Left lung (tissue), 10 donors: ENCODE measurements around the gene MMD. TPM values are rescaled to one million over a fixed set of nuclear protein-coding genes. Genes with fewer than 3 reads are reported as not detected.

Source experiments
- ATAC-seq: fragments of 200-7000 bp; cut with Tn5 transposase; one replicate; pipeline ENCODE4 v1.9.1; 2020; ENCODE audit warnings: moderate library complexity
- DNase-seq, 4 donors: peaks; one replicate each; pipeline ENCODE4 v3.0.0-alpha.2; 2013 to 2020
- H3K27ac ChIP-seq, 2 donors: fragments of 200-600 bp; sonication (generic) in 1 of 2; one replicate each; pipeline versions ENCODE4 v1.5.0 to v1.8.0; 2020 to 2021
- H3K27me3 ChIP-seq, 2 donors: fragments of 200-600 bp; sonication (generic) in 1 of 2; one replicate each; pipeline versions ENCODE4 v1.5.0 to v1.8.0; 2020 to 2021
- H3K36me3 ChIP-seq, 2 donors: fragments of 200-600 bp; sonication (generic) in 1 of 2; one replicate each; pipeline versions ENCODE4 v1.5.0 to v1.8.0; 2020 to 2021
- H3K4me1 ChIP-seq, 2 donors: fragments of 200-600 bp; one replicate each; pipeline ENCODE4 v1.8.0; 2021
- H3K4me3 ChIP-seq, 2 donors: fragments of 200-600 bp; sonication (generic) in 1 of 2; one replicate each; pipeline versions ENCODE4 v1.5.0 to v1.8.0; 2020 to 2021; ENCODE audit warnings: mild to moderate bottlenecking in 1 of 2
- H3K9me3 ChIP-seq, 2 donors: fragments of 200-600 bp; sonication (generic) in 1 of 2; one replicate each; pipeline versions ENCODE4 v1.5.0 to v1.8.0; 2020 to 2021
- CTCF ChIP-seq, 2 donors: fragments of 200-600 bp; sonication (generic) in 1 of 2; IDR thresholded peaks; one replicate each; pipeline versions ENCODE4 v1.5.0 to v1.8.0; 2021; ENCODE audit warnings: antibody characterized with exemption in 2 of 2
- intact Hi-C, 2 donors: fragments of 100-400 bp; cut with DNase I; formaldehyde crosslinking; loops; one replicate each; pipeline versions ENCODE4 v1.11.2 to v1.14.2; 2022
- polyA plus RNA-seq, 6 donors: library from polyadenylated mRNA; unstranded; fragments of 120-200 nt; gene quantifications; one replicate each; pipeline ENCODE4 v1.2.1, GENCODE V29; 2013; ENCODE audit not compliant: insufficient read length in 6 of 6
- total RNA-seq, 2 donors: library from RNA; stranded (reverse); fragmentation: NEBNext Ultra II Directional; extraction: Animal tissue kit (Norgen Biotek cat#: 25700); gene quantifications; one replicate each; pipeline ENCODE4 v1.2.1, GENCODE V29; 2021
- donor health status: DM: no; HTN: yes; CAD: no.
- donor health status: DM: no; HTN: no; CAD: no.

Gene MMD
- total and polyA plus RNA-seq, 8 donors = 19.0 to 29.7 (median 25.1) TPM

- ATAC-seq (no peak), DNase-seq (no peak)
- no peaks in the 10 kb centered on the region for H3K27me3 ChIP-seq
- no peaks in the 10 kb centered on the region for H3K36me3 ChIP-seq
- H3K4me1 ChIP-seq = no peaks in the 10 kb centered on the region
- no peak overlapping the region for H3K4me3 ChIP-seq
- intact Hi-C loops = loop anchor here in 1 of 2 donors (10.0 kb wide), 1 partner anchor 353 kb away; no protein-coding TSS in a partner anchor
- no peaks in the 10 kb centered on the region for H3K9me3 ChIP-seq
- H3K27ac ChIP-seq = no peak overlapping the region
- TF ChIP-seq CTCF (IDR thresholded peaks at IDR 0.05) = no peak
These were observed 74.3 kb downstream of the MMD start for GRCh38 chr17:55347341-55347740.

- intact Hi-C loops = loop anchor here in 1 of 2 donors (10.0 kb wide), 1 partner anchor 352 kb away; no protein-coding TSS in a partner anchor
- H3K27me3 ChIP-seq = no peaks in the 10 kb centered on the region
- no peak overlapping the region for H3K4me3 ChIP-seq
- no peaks in the 10 kb centered on the region for H3K4me1 ChIP-seq
- no peak for ATAC-seq
- DNase-seq = no peak
- no peak overlapping the region for H3K27ac ChIP-seq
- H3K9me3 ChIP-seq = no peaks in the 10 kb centered on the region
- TF ChIP-seq CTCF (IDR thresholded peaks at IDR 0.05) = no peak
- no peaks in the 10 kb centered on the region for H3K36me3 ChIP-seq
These were observed 75.0 kb downstream of the MMD start for GRCh38 chr17:55346658-55347057.

GRCh38 chr17:55345132-55345531 lies 76.5 kb downstream of the MMD start:
- no peaks in the 10 kb centered on the region for H3K27me3 ChIP-seq
- no peak overlapping the region for H3K27ac ChIP-seq
- no peak for TF ChIP-seq CTCF (IDR thresholded peaks at IDR 0.05)
- intact Hi-C loops = loop anchor here in 1 of 2 donors (10.0 kb wide), 1 partner anchor 350 kb away; no protein-coding TSS in a partner anchor
- no peaks in the 10 kb centered on the region for H3K36me3 ChIP-seq
- no peaks in the 10 kb centered on the region for H3K4me1 ChIP-seq
- DNase-seq (no peak), ATAC-seq (no peak)
- no peaks in the 10 kb centered on the region for H3K9me3 ChIP-seq
- no peak overlapping the region for H3K4me3 ChIP-seq

- no peak for ATAC-seq
- Histone ChIP-seq H3K9me3 (no peaks in the 10 kb centered on the region), H3K36me3 (no peaks in the 10 kb centered on the region), H3K27ac (no peak overlapping the region), H3K4me3 (no peak overlapping the region), H3K4me1 (no peaks in the 10 kb centered on the region), H3K27me3 (no peaks in the 10 kb centered on the region)
- DNase-seq = no peak
- intact Hi-C loops = loop anchor here in 1 of 2 donors (10.0 kb wide), 1 partner anchor 350 kb away; no protein-coding TSS in a partner anchor
- TF ChIP-seq CTCF (IDR thresholded peaks at IDR 0.05) = no peak
These were observed 77.1 kb downstream of the MMD start for GRCh38 chr17:55344514-55344997.

- Histone ChIP-seq H3K4me3 (no peak overlapping the region), H3K4me1 (no peaks in the 10 kb centered on the region), H3K9me3 (no peaks in the 10 kb centered on the region), H3K27me3 (no peaks in the 10 kb centered on the region), H3K36me3 (no peaks in the 10 kb centered on the region), H3K27ac (no peak overlapping the region)
- DNase-seq (no peak), ATAC-seq (no peak)
- no peak for TF ChIP-seq CTCF (IDR thresholded peaks at IDR 0.05)
- intact Hi-C loops = loop anchor here in 1 of 2 donors (10.0 kb wide), 1 partner anchor 349 kb away; no protein-coding TSS in a partner anchor
These were observed 77.6 kb downstream of the MMD start for GRCh38 chr17:55343900-55344513.
